ENCODE measurements around the gene TM9SF1.

The TM9SF1 gene

GRCh38 chr14:24165785-24166184, 29.5 kb downstream of the TM9SF1 start:
- no peak overlapping the region for H2AFZ ChIP-seq (ENCODE audit: low read depth, low read length)
- no peaks in the 10 kb centered on the region for H4K20me1 ChIP-seq (ENCODE audit: insufficient read depth, low read length)
- no peak overlapping the region for H3K4me2 ChIP-seq (ENCODE audit: insufficient read depth, low read length)
- H3K36me3 ChIP-seq (ENCODE audit: insufficient read depth, low read length), result peaks cover 42% of the 10 kb centered on the region
- ATAC-seq (ENCODE audit: insufficient read depth, low read depth) (no peak), DNase-seq (no peak)
- no peak overlapping the region for H3K4me3 ChIP-seq (ENCODE audit: low read depth in 1 of 2, low read length in 2 of 2)
- no peaks in the 10 kb centered on the region for H3K27me3 ChIP-seq (ENCODE audit: insufficient read depth, low read length, poor library complexity)
- TF ChIP-seq EZH2 (IDR thresholded peaks at IDR 0.05; ENCODE audit: borderline replicate concordance, low read depth, low read length, severe bottlenecking) (no peak), CTCF (IDR thresholded peaks at IDR 0.05; ENCODE audit: borderline replicate concordance, extremely low read depth, low read length, poor library complexity, severe bottlenecking) (no peak)
- H3K9ac ChIP-seq (ENCODE audit: low read depth, low read length), result no peak overlapping the region
- H3K9me3 ChIP-seq (ENCODE audit: insufficient read depth, low read length, severe bottlenecking), result no peaks in the 10 kb centered on the region
- peaks cover 17% of the 10 kb centered on the region for H3K4me1 ChIP-seq (ENCODE audit: insufficient read depth, low read length)
- peaks cover 9% of the 10 kb centered on the region for H3K79me2 ChIP-seq (ENCODE audit: insufficient read depth, low read length)
- H3K27ac ChIP-seq (ENCODE audit: low read length), result no peak overlapping the region

- no peak for DNase-seq
- H3K4me1 ChIP-seq (ENCODE audit: insufficient read depth, low read length), result peaks cover 23% of the 10 kb centered on the region
- no peak overlapping the region for H3K4me2 ChIP-seq (ENCODE audit: insufficient read depth, low read length)
- TF ChIP-seq EZH2 (IDR thresholded peaks at IDR 0.05; ENCODE audit: borderline replicate concordance, low read depth, low read length, severe bottlenecking), result no peak
- no peak for TF ChIP-seq CTCF (IDR thresholded peaks at IDR 0.05; ENCODE audit: borderline replicate concordance, extremely low read depth, low read length, poor library complexity, severe bottlenecking)
- no peak overlapping the region for H3K27ac ChIP-seq (ENCODE audit: low read length)
- H3K9ac ChIP-seq (ENCODE audit: low read depth, low read length), result no peak overlapping the region
- H3K4me3 ChIP-seq (ENCODE audit: low read depth in 1 of 2, low read length in 2 of 2), result no peak overlapping the region
- no peaks in the 10 kb centered on the region for H3K27me3 ChIP-seq (ENCODE audit: insufficient read depth, low read length, poor library complexity)
- no peak overlapping the region for H2AFZ ChIP-seq (ENCODE audit: low read depth, low read length)
- ATAC-seq (ENCODE audit: insufficient read depth, low read depth), result no peak
- H3K9me3 ChIP-seq (ENCODE audit: insufficient read depth, low read length, severe bottlenecking), result no peaks in the 10 kb centered on the region
- H3K79me2 ChIP-seq (ENCODE audit: insufficient read depth, low read length), result peaks cover 9% of the 10 kb centered on the region
- H3K36me3 ChIP-seq (ENCODE audit: insufficient read depth, low read length), result peaks cover 55% of the 10 kb centered on the region
- no peaks in the 10 kb centered on the region for H4K20me1 ChIP-seq (ENCODE audit: insufficient read depth, low read length)
Measured at GRCh38 chr14:24164518-24164991, 30.7 kb downstream of the TM9SF1 start.

GRCh38 chr14:24162093-24162492, 33.1 kb downstream of the TM9SF1 start:
- Histone ChIP-seq H3K9ac (ENCODE audit: low read depth, low read length) (peak overlapping the region; percentile 61), H4K20me1 (ENCODE audit: insufficient read depth, low read length) (no peaks in the 10 kb centered on the region), H3K4me2 (ENCODE audit: insufficient read depth, low read length) (peak overlapping the region; percentile 79), H3K36me3 (ENCODE audit: insufficient read depth, low read length) (peaks cover 70% of the 10 kb centered on the region), H2AFZ (ENCODE audit: low read depth, low read length) (peak overlapping the region; percentile 65; the same call in 1 of the 2 replicates), H3K9me3 (ENCODE audit: insufficient read depth, low read length, severe bottlenecking) (no peaks in the 10 kb centered on the region), H3K27me3 (ENCODE audit: insufficient read depth, low read length, poor library complexity) (no peaks in the 10 kb centered on the region), H3K79me2 (ENCODE audit: insufficient read depth, low read length) (peaks cover 9% of the 10 kb centered on the region), H3K4me1 (ENCODE audit: insufficient read depth, low read length) (peaks cover 23% of the 10 kb centered on the region), H3K4me3 (ENCODE audit: low read depth in 1 of 2, low read length in 2 of 2) (peak overlapping the region; percentile 24 to 61; a peak in 3 of 4 replicates), H3K27ac (ENCODE audit: low read length) (peak overlapping the region; percentile 78)
- no peak for TF ChIP-seq CTCF (IDR thresholded peaks at IDR 0.05; ENCODE audit: borderline replicate concordance, extremely low read depth, low read length, poor library complexity, severe bottlenecking)
- TF ChIP-seq EZH2 (IDR thresholded peaks at IDR 0.05; ENCODE audit: borderline replicate concordance, low read depth, low read length, severe bottlenecking), result no peak
- ATAC-seq (ENCODE audit: insufficient read depth, low read depth), result no peak
- no peak for DNase-seq
